Uterus (tissue), 4 donors: Measurements from ENCODE around the gene CDX1. TPM values are rescaled to one million over a fixed set of nuclear protein-coding genes. Genes with fewer than 3 reads are reported as not detected.

Experiments used
- total RNA-seq, 4 donors: library from RNA; depleted of rRNA in 3 of 4; stranded (reverse); fragments of >200 nt in 3 of 4; gene quantifications; one replicate each; pipeline versions ENCODE4 v1.1.0 to v1.2.4, GENCODE V29; 2014 to 2023
- donor health status: DM: yes; HTN: yes; CAD: no.

The CDX1 gene
- total RNA-seq, 4 donors from 2014 or later = 0.29 to 0.77 (median 0.38) TPM

Other genes starting within 250 kb of the CDX1 start
- under 1 TPM in 1 of 4 donors, not detected in 3; 0.07 TPM for gene PDE6A, start 222.0 kb upstream of the CDX1 start, total RNA-seq
- 10 to 100 TPM in 3 of 4 donors, 1 to 10 TPM in 1; 4.6 to 42.9 (median 15.6) TPM for gene SLC26A2, start 206.0 kb upstream of the CDX1 start, total RNA-seq
- 1 to 10 TPM; 1.2 to 6.8 (median 2.7) TPM for gene TIGD6, start 166.1 kb upstream of the CDX1 start, total RNA-seq
- 10 to 100 TPM; 19.0 to 43.4 (median 30.2) TPM for gene HMGXB3, start 166.0 kb upstream of the CDX1 start, total RNA-seq
- gene CSF1R, start 80.2 kb upstream of the CDX1 start, total RNA-seq = 10 to 100 TPM in 3 of 4 donors, 1 to 10 TPM in 1; 1.0 to 42.9 (median 22.8) TPM
- gene PDGFRB, start 10.9 kb upstream of the CDX1 start, total RNA-seq = 100 to 1,000 TPM in 3 of 4 donors, 10 to 100 TPM in 1; 60.2 to 378 (median 235) TPM
- gene SLC6A7, start 23.3 kb downstream of the CDX1 start, total RNA-seq = not detected
- gene CAMK2A, start 123.0 kb downstream of the CDX1 start, total RNA-seq = 10 to 100 TPM in 1 of 4 donors, 1 to 10 TPM in 2, under 1 TPM in 1; under 0.01 to 23.7 (median 4.3) TPM
- 10 to 100 TPM in 1 of 4 donors, 1 to 10 TPM in 3; 4.3 to 15.1 (median 5.7) TPM for gene ARSI, start 136.1 kb downstream of the CDX1 start, total RNA-seq
- gene TCOF1, start 190.9 kb downstream of the CDX1 start, total RNA-seq = 10 to 100 TPM in 3 of 4 donors, 1 to 10 TPM in 1; 9.4 to 40.0 (median 20.1) TPM
- 1,000 to 10,000 TPM in 1 of 4 donors, 100 to 1,000 TPM in 3; 118 to 1,231 (median 675) TPM for gene CD74, start 246.1 kb downstream of the CDX1 start, total RNA-seq